K562 (cell line): ENCODE measurements around the gene UTP4. TPM values are rescaled to one million over a fixed set of nuclear protein-coding genes. Genes with fewer than 3 reads are reported as not detected.

Experiments
- ATAC-seq: fragments of 200-7000 bp; cut with Tn5 transposase; 3 replicates; pipeline ENCODE4 v1.9.1; 2020; ENCODE audit warnings: moderate library complexity
- BruUV-seq: library from RNA; stranded (reverse); fragments of 400-500 nt; replicated peaks from 2 replicates; lab custom pipeline; 2021; lab: Mats Ljungman, UMichigan
- CTCF ChIA-PET: fragments of 300-600 bp; formaldehyde crosslinking; extraction: SDS; loops from one replicate; lab custom pipeline; 2021; ENCODE audit warnings: low intra/inter-chr PET ratio; lab: Yijun Ruan, JAX
- POLR2A ChIA-PET: fragments of 300-600, 350-650 bp; sonication (Branson Sonifier 250); formaldehyde crosslinking; extraction: SDS; loops from one replicate; lab custom pipeline; 2021; ENCODE audit warnings: antibody characterized with exemption, inconsistent platforms; lab: Yijun Ruan, JAX
- DNase-seq, 4 experiments: peaks; one replicate each; pipeline versions ENCODE4 v3.0.0 to v3.0.0-alpha.2; 2011 to 2018; ENCODE audit warnings: low spot score in 3 of 4, mixed read lengths in 3 of 4; ENCODE audit errors: extremely low read depth in 1 of 4
- FAIRE-seq: peaks from 2 replicates; lab custom pipeline; 2011; peaks lifted over from hg19 to GRCh38; lab: Jason Lieb, UNC
- H2AFZ ChIP-seq: 2 replicates; pipeline ENCODE4 v1.6.0; 2011; ENCODE audit warnings: low read depth, low read length, control low read depth, inconsistent platforms
- H3K27ac ChIP-seq: fragments of 200-600 bp; 3 replicates; pipeline ENCODE4 v1.8.0; 2011; ENCODE audit warnings: low read depth, mild to moderate bottlenecking, control low read depth, inconsistent platforms, low read length, moderate library complexity, mixed read lengths; ENCODE audit errors: extremely low read depth
- H3K27me3 ChIP-seq, 2 experiments: fragments of 300-600 bp in 1 of 2; 2 replicates in 1 of 2; 3 replicates in 1 of 2; pipeline versions ENCODE4 v1.6.0 to v1.8.0; 2011; ENCODE audit warnings: inconsistent platforms in 2 of 2, low read length in 2 of 2, mild to moderate bottlenecking in 1 of 2, mixed read lengths in 1 of 2, moderate library complexity in 1 of 2; ENCODE audit not compliant: control insufficient read depth in 2 of 2, insufficient read depth in 2 of 2
- H3K36me3 ChIP-seq: fragments of 300-600 bp; 3 replicates; pipeline ENCODE4 v1.8.0; 2011; ENCODE audit warnings: mild to moderate bottlenecking, low read length, inconsistent platforms; ENCODE audit not compliant: control insufficient read depth, insufficient read depth
- H3K4me1 ChIP-seq, 2 experiments: fragments of 200-600 bp in 1 of 2; replicated peaks in 1 of 2; 2 replicates in 1 of 2; 3 replicates in 1 of 2; pipeline versions ENCODE4 v1.5.1 to v1.8.0; 2011; ENCODE audit warnings: inconsistent platforms in 2 of 2, low read length in 2 of 2, mild to moderate bottlenecking in 1 of 2, mixed read lengths in 1 of 2, moderate library complexity in 1 of 2; ENCODE audit not compliant: control insufficient read depth in 2 of 2, insufficient read depth in 2 of 2
- H3K4me2 ChIP-seq: 2 replicates; pipeline ENCODE4 v1.6.1; 2011; ENCODE audit warnings: low read length, control low read depth, inconsistent platforms, mixed read lengths; ENCODE audit not compliant: insufficient read depth
- H3K4me3 ChIP-seq: fragments of 200-600 bp; sonication (generic), shearing (Covaris generic); 2 replicates; pipeline ENCODE4 v1.5.1; 2016; ENCODE audit warnings: control low read depth, inconsistent platforms
- H3K79me2 ChIP-seq: fragments of 200-600 bp; 3 replicates; pipeline ENCODE4 v1.8.0; 2011; ENCODE audit warnings: low read length, inconsistent platforms; ENCODE audit not compliant: control insufficient read depth, insufficient read depth
- H3K9ac ChIP-seq, 2 experiments: 2 replicates each; pipeline versions ENCODE4 v1.6.0 to v1.6.1; 2011; ENCODE audit warnings: low read depth in 2 of 2, low read length in 2 of 2, control low read depth in 1 of 2, inconsistent platforms in 1 of 2, mild to moderate bottlenecking in 1 of 2, mixed read lengths in 1 of 2; ENCODE audit not compliant: insufficient read depth in 1 of 2
- H3K9me1 ChIP-seq: one replicate; pipeline ENCODE4 v1.6.0; 2011; ENCODE audit warnings: inconsistent platforms, mild to moderate bottlenecking, low read length, moderate library complexity; ENCODE audit not compliant: control insufficient read depth, insufficient read depth
- H3K9me3 ChIP-seq: replicated peaks from 2 replicates; pipeline ENCODE4 v1.5.1; 2011; ENCODE audit warnings: low read depth, low read length, inconsistent platforms; ENCODE audit not compliant: control insufficient read depth, insufficient read depth
- H4K20me1 ChIP-seq: replicated peaks from 2 replicates; pipeline ENCODE4 v1.6.1; 2011; ENCODE audit warnings: low read length, inconsistent platforms, mixed read lengths; ENCODE audit not compliant: control insufficient read depth, insufficient read depth
- CBX8 ChIP-seq: fragments of 200-600 bp; sonication (generic); IDR thresholded peaks from 2 replicates; pipeline ENCODE4 v1.6.1; 2012; ENCODE audit warnings: borderline replicate concordance, mixed run types, low read depth, mild to moderate bottlenecking, moderate library complexity, mixed read lengths, low read length, control low read depth, inconsistent platforms; ENCODE audit not compliant: poor library complexity, severe bottlenecking; ENCODE audit errors: extremely low read depth
- CGGBP1 ChIP-seq: fragments of 250-450 bp; sonication (Bioruptor Pico); IDR thresholded peaks from 2 replicates; pipeline ENCODE4 v1.9.0; 2021; ENCODE audit warnings: mild to moderate bottlenecking
- ELF4 ChIP-seq: fragments of 450-650 bp; formaldehyde crosslinking; IDR thresholded peaks from 2 replicates; pipeline ENCODE4 v1.4.0; 2022; ENCODE audit warnings: missing genetic modification characterization
- KLF6 ChIP-seq: fragments of 250-450 bp; sonication (Bioruptor Pico); IDR thresholded peaks from 2 replicates; pipeline ENCODE4 v1.4.0; 2020; ENCODE audit warnings: mild to moderate bottlenecking, moderate library complexity, borderline replicate concordance
- MEF2A ChIP-seq: IDR thresholded peaks from 2 replicates; pipeline ENCODE4 v1.6.1; 2011; ENCODE audit warnings: low read depth, mild to moderate bottlenecking, low read length, moderate library complexity; ENCODE audit not compliant: control insufficient read depth
- NEUROD1 ChIP-seq: fragments of 150-350 bp; IDR thresholded peaks from 2 replicates; pipeline ENCODE4 v1.6.1; 2014; ENCODE audit warnings: borderline replicate concordance, low read length, low read depth; ENCODE audit not compliant: partially characterized antibody
- NFRKB ChIP-seq: fragments of 450-650 bp; IDR thresholded peaks from 2 replicates; pipeline ENCODE4 v1.6.1; 2016; ENCODE audit warnings: low read depth
- POLR2AphosphoS2 ChIP-seq: IDR thresholded peaks from 2 replicates; pipeline ENCODE4 v1.6.1; 2012; ENCODE audit warnings: low read length, improper control_type of control experiment
- RHOXF2B ChIP-seq: fragments of 250-450 bp; sonication (Bioruptor Pico); conservative IDR thresholded peaks from 2 replicates; pipeline ENCODE4 v1.5.1; 2021
- SOX6 ChIP-seq: fragments of 450-650 bp; IDR thresholded peaks from 2 replicates; pipeline ENCODE4 v1.6.1; 2014; ENCODE audit warnings: mild to moderate bottlenecking
- ZBTB5 ChIP-seq: fragments of 450-650 bp; IDR thresholded peaks from 2 replicates; pipeline ENCODE4 v1.6.1; 2017; ENCODE audit warnings: antibody characterized with exemption
- ZSCAN29 ChIP-seq: fragments of 450-650 bp; IDR thresholded peaks from 2 replicates; pipeline ENCODE4 v1.6.1; 2017
- WGBS: fragments of 100-300 bp; shearing (Covaris generic); methylation state at CpG from one replicate; pipeline ENCODE4 v1.1.6; 2016; ENCODE audit warnings: low coverage, mixed read lengths; ENCODE audit not compliant: insufficient coverage; ENCODE audit errors: missing lambda C conversion rate; 5-methylcytosine and 5-hydroxymethylcytosine counted together
- in situ Hi-C: fragments of 300-500 bp; cut with MboI; formaldehyde crosslinking; loops from 4 replicates; pipeline ENCODE4 v1.15.0; 2018; ENCODE audit warnings: inconsistent platforms, mixed read lengths
- intact Hi-C: fragments of 100-400 bp; cut with micrococcal nuclease; formaldehyde crosslinking; loops from 2 replicates; pipeline ENCODE4 v1.14.2; 2022
- polyA plus RNA-seq, 8 experiments: library from polyadenylated mRNA; depleted of rRNA in 4 of 8; stranded (reverse) in 5 of 8; unstranded in 3 of 8; fragments of >200 nt; fragmentation: Nextera tagmentation in 2 of 8; fragmentation: Illumina TruSeq in 1 of 8; extraction: Ambion mirVana in 2 of 8; extraction: Trizol in 1 of 8; gene quantifications; 2 replicates each; pipeline versions ENCODE4 v1.2.1 to v1.2.3, GENCODE V29; 2011 to 2014; ENCODE audit warnings: inconsistent platforms in 1 of 8, missing spikeins in 1 of 8
- total RNA-seq, 7 experiments: library from RNA; depleted of rRNA in 6 of 7; stranded (reverse); fragments of >200 nt in 6 of 7; fragmentation: Illumina TruSeq in 2 of 7; extraction: Trizol in 2 of 7; gene quantifications; 2 replicates each; pipeline versions ENCODE4 v1.2.1 to v1.2.3, GENCODE V29; 2011 to 2021; ENCODE audit warnings: low replicate concordance in 1 of 7

The UTP4 gene
- total and polyA plus RNA-seq, 9 of the 15 experiments (the other 6 are each of a cell fraction or from before 2014, with no cell fraction given) = 46.1 to 203 (median 145) TPM

GRCh38 chr16:69108064-69108904 lies 24.2 kb upstream of the UTP4 start:
- no peak overlapping the region for H2AFZ ChIP-seq
- ChIA-PET CTCF (interaction anchor here (0.6 kb wide), 1 partner anchor 9 kb away, joined by 6 read pairs; no protein-coding TSS in a partner anchor), POLR2A (interaction anchor here (0.6 to 1.2 kb wide), 6 partner anchors 8 to 631 kb away, joined by 3 to 4 read pairs (median 4); no protein-coding TSS in a partner anchor)
- H3K79me2 ChIP-seq = no peaks in the 10 kb centered on the region
- DNase-seq (no peak), ATAC-seq (no peak), FAIRE-seq (no peak)
- H3K4me3 ChIP-seq = no peak overlapping the region
- no peaks in the 10 kb centered on the region for H3K9me3 ChIP-seq
- BruUV-seq = no TSS peak
- TF ChIP-seq ZBTB5 (no peak), ZSCAN29 (no peak), SOX6 (no peak), POLR2AphosphoS2 (no peak), MEF2A (no peak), KLF6 (no peak), NEUROD1 (no peak), CBX8 (no peak), CGGBP1 (no peak), ELF4 (no peak), NFRKB (no peak), RHOXF2B (CRISPR knock-in tag) (no peak)
- peaks cover 7% of the 10 kb centered on the region; the same call in 2 of the 3 replicates for H3K36me3 ChIP-seq
- 90% methylated on average over 6 of the region's 9 CpGs for WGBS
- H3K27me3 ChIP-seq = peaks cover 0 to 4% of the 10 kb centered on the region in 2 experiments; a peak in 1 of 5 replicates
- H3K9me1 ChIP-seq = peaks cover 10% of the 10 kb centered on the region
- H3K9ac ChIP-seq = no peak overlapping the region
- intact Hi-C loops = loop anchor here (5.0 kb wide), 2 partner anchors 121 to 261 kb away; no protein-coding TSS in a partner anchor
- H3K4me1 ChIP-seq = peaks cover 7 to 40% of the 10 kb centered on the region in 2 experiments; a peak in 4 of 5 replicates
- no peak overlapping the region for H3K27ac ChIP-seq
- in situ Hi-C loops = no loop called here
- no peak overlapping the region for H3K4me2 ChIP-seq
- 0 out of 2 replicates have a peak, but pooled peaks cover 8% of the 10 kb centered on the region for H4K20me1 ChIP-seq
